Stimulated activated CD8-positive, alpha-beta memory T cell treated with anti-CD3 and anti-CD28 coated beads, Interleukin-7, amount 100 ng/mL, for 1 hour (primary cell): Measurements from ENCODE around the gene FGF14.
"Not testable (repeated sequence)": the region's sequence is repeated elsewhere in the genome, so short reads cannot be mapped to it uniquely, and the experiment has no call there.

ENCODE experiments used
- DNase-seq, 2 donors: peaks; one replicate each; pipeline ENCODE4 v3.0.0-alpha.2; 2020; ENCODE audit warnings: low read depth in 2 of 2

The FGF14 gene

GRCh38 chr13:102195566-102196462, 206.0 kb downstream of the FGF14 start:
- no peak for DNase-seq

- DNase-seq = no peak
Observed at GRCh38 chr13:102192858-102193257, 209.0 kb downstream of the FGF14 start.

GRCh38 chr13:102191951-102192502, 209.8 kb downstream of the FGF14 start:
- DNase-seq = no peak

GRCh38 chr13:102190930-102191329, 210.9 kb downstream of the FGF14 start:
- no peak for DNase-seq

- no peak for DNase-seq
Observed at GRCh38 chr13:102187313-102187712, 214.5 kb downstream of the FGF14 start.

GRCh38 chr13:102185375-102185984, 216.4 kb downstream of the FGF14 start:
- no peak for DNase-seq

GRCh38 chr13:102183509-102184182, 218.2 kb downstream of the FGF14 start:
- no peak for DNase-seq

GRCh38 chr13:102182170-102182569, 219.7 kb downstream of the FGF14 start:
- DNase-seq = no peak

GRCh38 chr13:102177431-102177830, 224.4 kb downstream of the FGF14 start:
- DNase-seq = no peak

GRCh38 chr13:102176846-102177245, 225.0 kb downstream of the FGF14 start:
- DNase-seq = no peak

GRCh38 chr13:102172406-102172805, 229.4 kb downstream of the FGF14 start:
- no peak for DNase-seq

- no peak for DNase-seq
Observed at GRCh38 chr13:102170305-102170704, 231.5 kb downstream of the FGF14 start.

GRCh38 chr13:102169471-102170015, 232.3 kb downstream of the FGF14 start:
- no peak for DNase-seq

- no peak for DNase-seq
Observed at GRCh38 chr13:102152790-102153189, 249.1 kb downstream of the FGF14 start.

- no peak for DNase-seq
Observed at GRCh38 chr13:102147353-102147752, 254.5 kb downstream of the FGF14 start.

- DNase-seq = no peak
Observed at GRCh38 chr13:102145750-102146149, 256.1 kb downstream of the FGF14 start.

GRCh38 chr13:102142473-102142826, 259.4 kb downstream of the FGF14 start:
- DNase-seq = no peak

GRCh38 chr13:102141625-102142472, 260.0 kb downstream of the FGF14 start:
- DNase-seq = no peak

- DNase-seq = no peak
Observed at GRCh38 chr13:102139626-102140025, 262.2 kb downstream of the FGF14 start.

GRCh38 chr13:102138635-102139190, 263.1 kb downstream of the FGF14 start:
- no peak for DNase-seq

GRCh38 chr13:102137904-102138303, 263.9 kb downstream of the FGF14 start:
- DNase-seq = not testable (repeated sequence)
